Fibroblast of upper back skin (primary cell): ENCODE data around the gene BRICD5.
"Not testable (repeated sequence)": the region's sequence is repeated elsewhere in the genome, so short reads cannot be mapped to it uniquely, and the experiment has no call there.

Source experiments
- DNase-seq: peaks from one replicate; pipeline ENCODE4 v3.0.0-alpha.2; 2013

BRICD5 gene

GRCh38 chr16:2210386-2211365, at the start of gene BRICD5:
Gene BRICD5 (minus strand): TSS chr16:2210863. CDS start chr16:2210833, 30 bp downstream.
- no peak for DNase-seq

GRCh38 chr16:2260250-2260649, 49.6 kb upstream of the BRICD5 start:
- DNase-seq: no peak

GRCh38 chr16:2258530-2258929, 47.9 kb upstream of the BRICD5 start:
- not testable (repeated sequence) for DNase-seq

- DNase-seq: no peak
These were observed 47.1 kb upstream of the BRICD5 start for GRCh38 chr16:2257726-2258125.

GRCh38 chr16:2256531-2257140, 46.0 kb upstream of the BRICD5 start:
- no peak for DNase-seq

GRCh38 chr16:2253293-2253692, 42.6 kb upstream of the BRICD5 start:
- DNase-seq: no peak

GRCh38 chr16:2252806-2253148, 42.1 kb upstream of the BRICD5 start:
- DNase-seq: no peak

GRCh38 chr16:2251296-2252111, 40.8 kb upstream of the BRICD5 start, which contains the start of gene ECI1:
Gene ECI1 (minus strand): TSS chr16:2251587. CDS start chr16:2251566, 21 bp downstream.
- DNase-seq: peak; percentile 90

- DNase-seq: no peak
These were observed 40.1 kb upstream of the BRICD5 start for GRCh38 chr16:2250652-2251295.

GRCh38 chr16:2246301-2246885, 35.7 kb upstream of the BRICD5 start:
- DNase-seq: no peak

GRCh38 chr16:2244926-2245795, 34.5 kb upstream of the BRICD5 start:
- DNase-seq: no peak

GRCh38 chr16:2244301-2244700, 33.6 kb upstream of the BRICD5 start:
- no peak for DNase-seq

GRCh38 chr16:2243781-2244180, 33.1 kb upstream of the BRICD5 start:
- DNase-seq: no peak

GRCh38 chr16:2243031-2243528, 32.4 kb upstream of the BRICD5 start:
- DNase-seq: no peak

GRCh38 chr16:2242598-2242997, 31.9 kb upstream of the BRICD5 start:
- no peak for DNase-seq

- DNase-seq: not testable (repeated sequence)
These were observed 29.7 kb upstream of the BRICD5 start for GRCh38 chr16:2240331-2240730.

GRCh38 chr16:2238838-2239675, 28.4 kb upstream of the BRICD5 start:
- no peak for DNase-seq

- no peak for DNase-seq
These were observed 27.6 kb upstream of the BRICD5 start for GRCh38 chr16:2238150-2238837.

GRCh38 chr16:2237493-2238149, 27.0 kb upstream of the BRICD5 start:
- no peak for DNase-seq
